ENCODE results near the gene FBLN2.

The FBLN2 gene

DNA sequence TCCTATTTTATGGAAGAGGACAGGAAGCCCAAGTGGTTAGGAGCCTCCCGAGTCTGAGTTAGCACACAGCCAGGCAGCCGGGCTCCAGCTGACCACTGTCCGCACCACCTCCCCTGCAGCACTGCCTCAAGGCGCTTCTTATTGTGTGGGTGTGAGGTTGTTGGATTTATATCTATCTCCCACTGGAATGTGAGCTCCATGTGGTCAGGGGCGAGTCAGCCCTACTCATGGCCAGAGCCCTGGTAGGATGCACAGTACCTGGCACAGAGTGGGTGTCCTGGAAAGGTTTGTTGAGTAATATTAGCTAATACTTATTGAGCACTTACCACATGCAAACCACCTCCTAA is 9.7 kb upstream of the FBLN2 start:
- H3K4me2 ChIP-seq, result no peak overlapping the region
- peaks cover 8% of the 10 kb centered on the region for H3K4me1 ChIP-seq (ENCODE audit: low read depth, poor library complexity, severe bottlenecking)
- H3K4me3 ChIP-seq (IDR thresholded peaks at IDR 0.05; ENCODE audit: insufficient read depth, low read depth, low read length), result no peak overlapping the region

DNA sequence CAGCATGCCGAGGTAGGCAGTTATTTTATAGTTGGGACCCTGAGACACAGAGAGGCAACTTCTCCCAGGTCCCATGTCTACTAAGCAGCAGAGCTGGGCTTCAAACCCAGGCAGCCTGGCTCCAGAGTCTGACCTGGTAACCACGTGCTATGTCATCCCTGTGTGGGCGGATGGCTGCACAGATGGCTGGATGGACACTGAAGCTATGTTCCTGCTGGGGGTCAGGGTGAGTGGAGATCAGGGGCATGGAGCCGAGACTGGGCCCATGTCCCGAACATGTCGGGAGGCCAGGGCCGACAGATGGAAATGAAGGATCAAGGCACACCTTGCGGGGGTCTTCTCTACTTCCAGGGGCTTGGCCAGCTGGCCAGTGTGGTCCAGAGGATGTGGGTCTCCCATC is 9.3 kb upstream of the FBLN2 start:
- Histone ChIP-seq H3K79me2 (ENCODE audit: insufficient read depth, low read depth) (no peaks in the 10 kb centered on the region), H2AFZ (ENCODE audit: low read depth) (no peak overlapping the region), H3K27ac (no peak overlapping the region), H3K4me1 (ENCODE audit: low read depth, poor library complexity, severe bottlenecking) (peaks cover 12% of the 10 kb centered on the region), H3K36me3 (ENCODE audit: insufficient read depth) (no peaks in the 10 kb centered on the region), H3K27me3 (ENCODE audit: insufficient read depth, low read depth) (no peaks in the 10 kb centered on the region), H3K4me3 (IDR thresholded peaks at IDR 0.05; ENCODE audit: insufficient read depth, low read depth, low read length) (no peak overlapping the region), H3K4me2 (no peak overlapping the region), H4K20me1 (ENCODE audit: insufficient read depth) (no peaks in the 10 kb centered on the region), H3K9ac (no peak overlapping the region)
- TF ChIP-seq, protein P1, sequence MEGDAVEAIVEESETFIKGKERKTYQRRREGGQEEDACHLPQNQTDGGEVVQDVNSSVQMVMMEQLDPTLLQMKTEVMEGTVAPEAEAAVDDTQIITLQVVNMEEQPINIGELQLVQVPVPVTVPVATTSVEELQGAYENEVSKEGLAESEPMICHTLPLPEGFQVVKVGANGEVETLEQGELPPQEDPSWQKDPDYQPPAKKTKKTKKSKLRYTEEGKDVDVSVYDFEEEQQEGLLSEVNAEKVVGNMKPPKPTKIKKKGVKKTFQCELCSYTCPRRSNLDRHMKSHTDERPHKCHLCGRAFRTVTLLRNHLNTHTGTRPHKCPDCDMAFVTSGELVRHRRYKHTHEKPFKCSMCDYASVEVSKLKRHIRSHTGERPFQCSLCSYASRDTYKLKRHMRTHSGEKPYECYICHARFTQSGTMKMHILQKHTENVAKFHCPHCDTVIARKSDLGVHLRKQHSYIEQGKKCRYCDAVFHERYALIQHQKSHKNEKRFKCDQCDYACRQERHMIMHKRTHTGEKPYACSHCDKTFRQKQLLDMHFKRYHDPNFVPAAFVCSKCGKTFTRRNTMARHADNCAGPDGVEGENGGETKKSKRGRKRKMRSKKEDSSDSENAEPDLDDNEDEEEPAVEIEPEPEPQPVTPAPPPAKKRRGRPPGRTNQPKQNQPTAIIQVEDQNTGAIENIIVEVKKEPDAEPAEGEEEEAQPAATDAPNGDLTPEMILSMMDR (conservative IDR thresholded peaks at IDR 0.05; ENCODE audit: low read depth, low read length), result no peak

More for the DNA sequence above, 9.7 kb upstream of the FBLN2 start:
- Histone ChIP-seq H2AFZ (ENCODE audit: low read depth) (no peak overlapping the region), H3K36me3 (ENCODE audit: insufficient read depth) (no peaks in the 10 kb centered on the region), H4K20me1 (ENCODE audit: insufficient read depth) (no peaks in the 10 kb centered on the region), H3K27ac (no peak overlapping the region), H3K27me3 (ENCODE audit: insufficient read depth, low read depth) (no peaks in the 10 kb centered on the region), H3K9ac (no peak overlapping the region), H3K79me2 (ENCODE audit: insufficient read depth, low read depth) (no peaks in the 10 kb centered on the region)
- TF ChIP-seq, protein P1 (conservative IDR thresholded peaks at IDR 0.05; ENCODE audit: low read depth, low read length), result no peak

DNA sequence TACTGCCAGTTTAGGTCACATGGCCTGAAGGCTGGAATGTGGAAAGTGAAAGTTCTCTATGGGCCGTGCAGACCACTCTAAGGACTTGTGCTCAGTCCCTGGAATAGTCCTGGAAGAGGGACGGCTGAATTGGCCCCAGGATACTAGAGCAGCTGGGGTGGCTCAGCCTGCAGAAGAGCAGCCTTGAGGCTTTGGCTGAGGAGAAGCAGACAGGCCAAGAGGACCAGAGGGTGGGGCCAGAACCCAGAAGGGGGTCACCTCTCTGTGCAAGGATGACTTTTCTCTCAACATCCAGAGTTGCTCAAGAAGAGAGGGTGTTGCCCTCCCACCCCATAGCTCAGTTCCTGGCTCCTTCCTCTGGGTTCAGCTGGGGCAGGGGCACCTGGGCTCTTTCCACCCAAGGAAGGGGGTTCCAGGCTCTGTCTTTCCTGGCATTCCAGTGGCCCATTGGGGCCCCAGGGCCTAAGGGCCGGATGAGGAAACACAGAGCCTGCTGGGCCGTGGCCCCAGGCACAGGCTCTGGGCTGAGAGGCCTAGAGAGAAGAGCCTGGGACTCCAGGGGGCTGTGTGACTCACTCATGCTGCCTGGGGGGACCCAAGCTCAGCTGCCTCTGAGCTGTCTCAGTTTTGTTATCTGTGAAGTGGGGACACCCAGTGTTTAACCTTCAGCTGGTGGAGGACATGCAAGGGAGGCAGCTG is 8.5 kb upstream of the FBLN2 start:
- no peak overlapping the region for H3K4me2 ChIP-seq
- no peak overlapping the region for H2AFZ ChIP-seq (ENCODE audit: low read depth)
- H3K4me3 ChIP-seq (IDR thresholded peaks at IDR 0.05; ENCODE audit: insufficient read depth, low read depth, low read length), result no peak overlapping the region
- no peaks in the 10 kb centered on the region for H4K20me1 ChIP-seq (ENCODE audit: insufficient read depth)
- no peaks in the 10 kb centered on the region for H3K79me2 ChIP-seq (ENCODE audit: insufficient read depth, low read depth)
- H3K9ac ChIP-seq, result no peak overlapping the region
- no peaks in the 10 kb centered on the region for H3K27me3 ChIP-seq (ENCODE audit: insufficient read depth, low read depth)
- no peaks in the 10 kb centered on the region for H3K36me3 ChIP-seq (ENCODE audit: insufficient read depth)
- H3K27ac ChIP-seq, result no peak overlapping the region
- peaks cover 19% of the 10 kb centered on the region for H3K4me1 ChIP-seq (ENCODE audit: low read depth, poor library complexity, severe bottlenecking)
- TF ChIP-seq, protein P1 (conservative IDR thresholded peaks at IDR 0.05; ENCODE audit: low read depth, low read length), result no peak

DNA sequence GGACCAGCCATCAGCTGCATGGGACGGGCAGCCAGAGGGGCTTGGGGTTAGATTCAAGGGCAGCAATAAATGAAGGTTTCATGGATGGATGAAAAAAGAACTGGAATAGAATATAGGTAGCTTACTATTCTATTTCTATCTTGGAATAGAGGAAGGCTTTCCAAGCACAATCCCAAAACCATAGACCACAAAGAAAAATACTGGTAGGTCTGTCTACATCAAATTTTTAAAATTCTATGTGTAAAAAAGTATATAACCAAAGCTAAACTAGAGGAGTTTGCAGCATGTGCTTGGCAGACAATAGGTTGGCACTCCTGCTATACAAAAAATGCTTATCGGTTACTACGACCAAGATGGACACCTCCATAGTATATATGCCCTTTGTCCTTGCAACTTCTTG is 7.2 kb upstream of the FBLN2 start:
- no peaks in the 10 kb centered on the region for H4K20me1 ChIP-seq (ENCODE audit: insufficient read depth)
- no peak overlapping the region for H3K9ac ChIP-seq
- H2AFZ ChIP-seq (ENCODE audit: low read depth), result no peak overlapping the region
- H3K79me2 ChIP-seq (ENCODE audit: insufficient read depth, low read depth), result no peaks in the 10 kb centered on the region
- no peak overlapping the region for H3K4me3 ChIP-seq (IDR thresholded peaks at IDR 0.05; ENCODE audit: insufficient read depth, low read depth, low read length)
- no peak overlapping the region for H3K27ac ChIP-seq
- H3K36me3 ChIP-seq (ENCODE audit: insufficient read depth), result no peaks in the 10 kb centered on the region
- no peak overlapping the region for H3K4me2 ChIP-seq
- TF ChIP-seq, protein P1 (conservative IDR thresholded peaks at IDR 0.05; ENCODE audit: low read depth, low read length), result no peak
- peaks cover 19% of the 10 kb centered on the region for H3K4me1 ChIP-seq (ENCODE audit: low read depth, poor library complexity, severe bottlenecking)
- H3K27me3 ChIP-seq (ENCODE audit: insufficient read depth, low read depth), result no peaks in the 10 kb centered on the region
